OCI-LY1 (cell line): ENCODE results near the gene CELA2A.

ENCODE experiments used
- CTCF ChIP-seq: fragments of 200-600 bp; sonication (generic), shearing (Covaris generic); IDR thresholded peaks from 2 replicates; pipeline ENCODE4 v1.5.1; 2017; ENCODE audit warnings: mild to moderate bottlenecking, antibody characterized with exemption, low read length, moderate library complexity, mixed read lengths
- EZH2 ChIP-seq: fragments of 200-600 bp; sonication (generic), shearing (Covaris generic); IDR thresholded peaks from 2 replicates; pipeline ENCODE4 v1.8.0; 2017; ENCODE audit warnings: borderline replicate concordance, mixed run types, mild to moderate bottlenecking, antibody characterized with exemption, low read length, moderate library complexity, mixed read lengths

- TF ChIP-seq CTCF (no peak), EZH2 (no peak)
These were observed 36.1 kb downstream of the CELA2A start for GRCh38 chr1:15492596-15492995.
